Measurements from ENCODE around the gene TUT4. TPM values are rescaled to one million over a fixed set of nuclear protein-coding genes. Genes with fewer than 3 reads are reported as not detected.

The TUT4 gene
- total and polyA plus RNA-seq, 10 donors: 31.7 to 120 (median 79.2) TPM

DNA sequence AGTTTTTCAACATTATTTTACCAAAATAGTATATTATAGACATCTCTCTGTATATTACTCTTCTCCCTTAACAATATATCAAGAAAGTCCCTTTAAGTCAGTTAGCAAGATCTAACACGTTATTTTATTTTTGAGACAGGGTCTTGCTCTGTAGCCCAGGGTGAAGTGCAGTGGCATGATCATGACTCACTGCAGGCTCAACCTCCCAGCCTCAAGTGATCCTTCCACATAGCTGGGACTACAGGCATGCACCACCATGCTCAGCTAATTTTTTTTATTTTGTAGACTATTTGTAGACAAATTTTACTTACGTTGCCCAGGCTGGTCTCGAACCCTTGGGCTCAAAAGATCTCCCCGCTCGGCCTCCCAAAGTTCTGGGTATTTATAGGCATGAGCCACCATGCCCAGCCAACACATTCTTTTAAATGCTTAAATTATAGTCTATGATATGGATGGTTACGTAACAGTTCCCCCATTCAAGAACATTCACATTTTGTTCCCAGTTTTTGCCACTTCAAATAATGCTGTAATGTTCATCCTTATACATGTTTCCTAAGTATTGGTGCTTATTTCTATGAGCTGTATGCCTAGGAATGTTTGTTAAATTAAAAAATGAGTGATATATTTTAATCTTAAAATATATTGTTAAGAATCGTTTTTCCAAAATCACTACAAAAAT lies 70.4 kb downstream of the TUT4 start:
- WGBS, 5 donors: 94 to 98% (median 97%) methylated on average over 7 of the region's 7 CpGs
- Histone ChIP-seq H3K27me3 (replicated peaks in 1 of 7) (no peaks in the 10 kb centered on the region), H3K4me3 (no peak overlapping the region), H3K27ac (no peak overlapping the region), H3K36me3 (peaks cover 0 to 84% (median 19%) of the 10 kb centered on the region in 6 donors), H3K9me3 (no peaks in the 10 kb centered on the region), H3K4me1 (peaks cover 0 to 7% (median 0%) of the 10 kb centered on the region in 6 donors)
- TF ChIP-seq POLR2AphosphoS5 (IDR thresholded peaks at IDR 0.05) (no peak), POLR2A (IDR thresholded peaks at IDR 0.05) (no peak), CTCF (IDR thresholded peaks at IDR 0.05 in 8 of 11, conservative IDR thresholded peaks at IDR 0.05 in 3 of 11) (no peak)
- DNase-seq: no peak
- intact Hi-C loops (cut with DNase I; ENCODE audit: low total_unique reads): no loop called here

GRCh38 chr1:52479076-52479475 lies 73.8 kb downstream of the TUT4 start:
- H3K4me3 ChIP-seq: no peak overlapping the region
- H3K27me3 ChIP-seq (replicated peaks in 1 of 7): no peaks in the 10 kb centered on the region
- no peak for DNase-seq
- peaks cover 0 to 97% (median 31%) of the 10 kb centered on the region in 6 donors for H3K36me3 ChIP-seq
- intact Hi-C loops (cut with DNase I; ENCODE audit: low total_unique reads): no loop called here
- H3K4me1 ChIP-seq: peaks cover 0 to 7% (median 0%) of the 10 kb centered on the region in 6 donors
- TF ChIP-seq POLR2AphosphoS5 (IDR thresholded peaks at IDR 0.05) (no peak), CTCF (IDR thresholded peaks at IDR 0.05 in 8 of 11, conservative IDR thresholded peaks at IDR 0.05 in 3 of 11) (no peak), POLR2A (IDR thresholded peaks at IDR 0.05) (no peak)
- WGBS, 5 donors: 42 to 84% (median 58%) methylated on average over 2 of the region's 2 CpGs
- H3K27ac ChIP-seq: no peak overlapping the region
- H3K9me3 ChIP-seq: no peaks in the 10 kb centered on the region

DNA sequence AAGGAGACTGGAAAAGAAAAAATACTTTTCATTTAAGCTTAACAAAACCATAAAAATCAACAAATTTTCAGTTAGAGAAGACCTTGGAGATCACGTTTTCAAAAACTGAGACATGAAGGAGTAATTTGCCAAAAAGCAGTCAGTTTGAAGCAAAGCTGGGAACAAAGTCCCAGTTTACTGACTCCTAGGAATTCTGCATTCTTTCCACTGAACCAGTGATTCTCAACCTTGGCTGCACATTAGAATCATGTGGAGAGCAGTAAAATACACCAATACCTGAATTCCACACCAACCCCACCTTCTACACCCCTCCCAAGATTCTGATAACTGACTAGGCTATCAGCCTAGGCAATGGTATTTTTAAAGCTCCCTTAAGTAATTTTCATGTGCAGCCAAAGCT lies 75.0 kb downstream of the TUT4 start:
- intact Hi-C loops (cut with DNase I; ENCODE audit: low total_unique reads): no loop called here
- TF ChIP-seq POLR2AphosphoS5 (IDR thresholded peaks at IDR 0.05): no peak
- no peak for TF ChIP-seq CTCF (IDR thresholded peaks at IDR 0.05 in 8 of 11, conservative IDR thresholded peaks at IDR 0.05 in 3 of 11)
- no peak for TF ChIP-seq POLR2A (IDR thresholded peaks at IDR 0.05)

GRCh38 chr1:52476943-52477342 lies 75.9 kb downstream of the TUT4 start:
- Histone ChIP-seq H3K27ac (no peak overlapping the region), H3K9me3 (no peaks in the 10 kb centered on the region), H3K36me3 (peaks cover 0 to 97% (median 27%) of the 10 kb centered on the region in 6 donors), H3K4me1 (peaks cover 0 to 7% (median 0%) of the 10 kb centered on the region in 6 donors), H3K27me3 (replicated peaks in 1 of 7) (no peaks in the 10 kb centered on the region), H3K4me3 (no peak overlapping the region)
- intact Hi-C loops (cut with DNase I; ENCODE audit: low total_unique reads): no loop called here
- WGBS, 5 donors: 93 to 98% (median 96%) methylated on average over 3 of the region's 3 CpGs
- DNase-seq: no peak
- TF ChIP-seq POLR2AphosphoS5 (IDR thresholded peaks at IDR 0.05) (no peak), POLR2A (IDR thresholded peaks at IDR 0.05) (no peak), CTCF (IDR thresholded peaks at IDR 0.05 in 8 of 11, conservative IDR thresholded peaks at IDR 0.05 in 3 of 11) (no peak)

More for the DNA sequence above, 75.0 kb downstream of the TUT4 start:
- no peaks in the 10 kb centered on the region for H3K27me3 ChIP-seq (replicated peaks in 1 of 7)
- no peak overlapping the region for H3K27ac ChIP-seq
- DNase-seq: no peak
- no peak overlapping the region for H3K4me3 ChIP-seq
- peaks cover 0 to 98% (median 29%) of the 10 kb centered on the region in 6 donors for H3K36me3 ChIP-seq
- 89 to 95% (median 92%) methylated on average over 1 of the region's 1 CpG for WGBS, 5 donors
- peaks cover 0 to 7% (median 0%) of the 10 kb centered on the region in 6 donors for H3K4me1 ChIP-seq
- no peaks in the 10 kb centered on the region for H3K9me3 ChIP-seq
